Measurements from ENCODE around the gene CARD16. TPM values are rescaled to one million over a fixed set of nuclear protein-coding genes. Genes with fewer than 3 reads are reported as not detected.

Gene CARD16
- polyA plus RNA-seq, 2 of the 4 experiments (the other 2 are of a cell fraction), result not detected

DNA sequence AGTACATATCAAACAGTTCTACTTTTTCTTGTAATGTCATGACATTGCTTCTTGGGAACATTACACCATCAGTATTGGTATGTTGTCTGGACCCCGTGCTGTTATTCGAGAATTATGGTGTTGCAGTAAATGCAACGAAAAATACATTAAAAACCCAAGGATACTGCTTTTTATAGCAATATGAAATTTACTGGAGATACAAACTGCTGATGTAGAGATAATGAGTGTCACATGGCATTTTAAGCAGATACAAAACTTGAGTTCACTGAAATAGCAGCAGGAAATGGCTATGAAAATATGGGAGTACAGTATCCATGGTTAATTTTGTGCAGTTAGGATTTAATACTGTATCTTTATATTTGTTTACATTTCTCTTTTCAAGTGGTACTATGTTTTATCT is 7.4 kb upstream of the CARD16 start:
- ATAC-seq, result no peak
- no peak for FAIRE-seq
- WGBS (ENCODE audit: missing lambda C conversion rate), result 52% methylated on average over 3 of the region's 3 CpGs
- TF ChIP-seq ZFP36 (IDR thresholded peaks at IDR 0.05; ENCODE audit: borderline replicate concordance, partially characterized antibody) (no peak), MAZ (IDR thresholded peaks at IDR 0.05; ENCODE audit: borderline replicate concordance, low read depth, low read length) (no peak), MAX (IDR thresholded peaks at IDR 0.05) (no peak), FOSL2 (IDR thresholded peaks at IDR 0.05) (no peak), FOSL2 (CRISPR knock-in tag; IDR thresholded peaks at IDR 0.05) (no peak), GATA3 (IDR thresholded peaks at IDR 0.05; ENCODE audit: borderline replicate concordance) (no peak), BHLHE40 (IDR thresholded peaks at IDR 0.05; ENCODE audit: low read depth, low read length) (no peak), HES2 (IDR thresholded peaks at IDR 0.05) (no peak), ATOH8 (CRISPR knock-in tag; IDR thresholded peaks at IDR 0.05; ENCODE audit: low read depth) (no peak), SREBF2 (IDR thresholded peaks at IDR 0.05) (no peak), CHD4 (IDR thresholded peaks at IDR 0.05; ENCODE audit: borderline replicate concordance) (no peak), CBX8 (IDR thresholded peaks at IDR 0.05) (no peak), CTCF (IDR thresholded peaks at IDR 0.05) (no peak), POLR2A (IDR thresholded peaks at IDR 0.05; ENCODE audit: low read length) (no peak), MAFK (IDR thresholded peaks at IDR 0.05; ENCODE audit: partially characterized antibody) (no peak)
- Histone ChIP-seq H3K4me3 (no peak overlapping the region), H3K4me2 (no peak overlapping the region), H3K4me1 (peaks cover 6% of the 10 kb centered on the region), H3K9me3 (no peaks in the 10 kb centered on the region), H3K27ac (no peak overlapping the region)
- no peak for DNase-seq (ENCODE audit: low read depth in 1 of 2, low spot score in 1 of 2)
- POLR2A ChIA-PET, result no interaction called here
- CTCF ChIA-PET, result no interaction called here

DNA sequence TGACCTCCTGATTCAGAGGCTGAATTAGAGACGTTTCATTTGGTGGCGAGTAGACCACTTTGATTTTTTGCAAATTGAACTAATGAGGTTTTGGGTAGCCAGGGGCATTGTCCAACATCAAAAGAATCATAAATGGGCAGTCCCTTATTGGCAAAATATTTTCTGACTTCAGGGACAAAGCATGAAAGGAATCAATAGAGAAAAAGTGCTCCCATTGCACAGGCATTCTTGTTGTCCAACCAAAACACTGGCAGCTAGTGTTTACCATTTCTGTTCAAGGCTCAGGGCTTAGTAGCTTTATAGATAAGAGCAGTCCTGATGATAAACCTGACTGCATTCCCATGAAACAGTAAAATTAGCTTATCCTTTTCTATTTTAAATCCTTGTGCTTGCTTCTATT is 6.4 kb upstream of the CARD16 start:
- no peak for FAIRE-seq

GRCh38 chr11:105049481-105049880 is 4.3 kb upstream of the CARD16 start:
- ChIA-PET POLR2A (no interaction called here), CTCF (no interaction called here)
- ATAC-seq (no peak), DNase-seq (ENCODE audit: low read depth in 1 of 2, low spot score in 1 of 2) (no peak), FAIRE-seq (no peak)
- no peak overlapping the region for H3K4me2 ChIP-seq
- 88% methylated on average over 1 of the region's 1 CpG for WGBS (ENCODE audit: missing lambda C conversion rate)
- no peaks in the 10 kb centered on the region for H3K9me3 ChIP-seq
- no peak overlapping the region for H3K4me3 ChIP-seq
- TF ChIP-seq USF2 (IDR thresholded peaks at IDR 0.05) (no peak), EHF (CRISPR knock-in tag; IDR thresholded peaks at IDR 0.05) (no peak), FOXS1 (CRISPR knock-in tag; IDR thresholded peaks at IDR 0.05) (no peak), MYC (IDR thresholded peaks at IDR 0.05; ENCODE audit: borderline replicate concordance, low read length) (no peak), TP53 (CRISPR knock-in tag; IDR thresholded peaks at IDR 0.05) (no peak), JUNB (IDR thresholded peaks at IDR 0.05) (no peak), FOSB (CRISPR knock-in tag; IDR thresholded peaks at IDR 0.05) (no peak)
- TF ChIP-seq, protein P1, sequence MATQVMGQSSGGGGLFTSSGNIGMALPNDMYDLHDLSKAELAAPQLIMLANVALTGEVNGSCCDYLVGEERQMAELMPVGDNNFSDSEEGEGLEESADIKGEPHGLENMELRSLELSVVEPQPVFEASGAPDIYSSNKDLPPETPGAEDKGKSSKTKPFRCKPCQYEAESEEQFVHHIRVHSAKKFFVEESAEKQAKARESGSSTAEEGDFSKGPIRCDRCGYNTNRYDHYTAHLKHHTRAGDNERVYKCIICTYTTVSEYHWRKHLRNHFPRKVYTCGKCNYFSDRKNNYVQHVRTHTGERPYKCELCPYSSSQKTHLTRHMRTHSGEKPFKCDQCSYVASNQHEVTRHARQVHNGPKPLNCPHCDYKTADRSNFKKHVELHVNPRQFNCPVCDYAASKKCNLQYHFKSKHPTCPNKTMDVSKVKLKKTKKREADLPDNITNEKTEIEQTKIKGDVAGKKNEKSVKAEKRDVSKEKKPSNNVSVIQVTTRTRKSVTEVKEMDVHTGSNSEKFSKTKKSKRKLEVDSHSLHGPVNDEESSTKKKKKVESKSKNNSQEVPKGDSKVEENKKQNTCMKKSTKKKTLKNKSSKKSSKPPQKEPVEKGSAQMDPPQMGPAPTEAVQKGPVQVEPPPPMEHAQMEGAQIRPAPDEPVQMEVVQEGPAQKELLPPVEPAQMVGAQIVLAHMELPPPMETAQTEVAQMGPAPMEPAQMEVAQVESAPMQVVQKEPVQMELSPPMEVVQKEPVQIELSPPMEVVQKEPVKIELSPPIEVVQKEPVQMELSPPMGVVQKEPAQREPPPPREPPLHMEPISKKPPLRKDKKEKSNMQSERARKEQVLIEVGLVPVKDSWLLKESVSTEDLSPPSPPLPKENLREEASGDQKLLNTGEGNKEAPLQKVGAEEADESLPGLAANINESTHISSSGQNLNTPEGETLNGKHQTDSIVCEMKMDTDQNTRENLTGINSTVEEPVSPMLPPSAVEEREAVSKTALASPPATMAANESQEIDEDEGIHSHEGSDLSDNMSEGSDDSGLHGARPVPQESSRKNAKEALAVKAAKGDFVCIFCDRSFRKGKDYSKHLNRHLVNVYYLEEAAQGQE (IDR thresholded peaks at IDR 0.05), result no peak
- H3K4me1 ChIP-seq, result peaks cover 14% of the 10 kb centered on the region
- no peak overlapping the region; a peak in 1 of 6 replicates for H3K27ac ChIP-seq

More for the DNA sequence above, 6.4 kb upstream of the CARD16 start:
- no peak overlapping the region for H3K27ac ChIP-seq
- TF ChIP-seq HES2 (IDR thresholded peaks at IDR 0.05) (no peak), ESRRA (IDR thresholded peaks at IDR 0.05; ENCODE audit: borderline replicate concordance, low read length) (no peak), JUNB (IDR thresholded peaks at IDR 0.05) (no peak), ELK1 (IDR thresholded peaks at IDR 0.05; ENCODE audit: low read depth, low read length) (no peak), ZNF302 (CRISPR knock-in tag; IDR thresholded peaks at IDR 0.05) (no peak), MYC (IDR thresholded peaks at IDR 0.05; ENCODE audit: borderline replicate concordance, low read length) (no peak), FOXS1 (CRISPR knock-in tag; IDR thresholded peaks at IDR 0.05) (no peak), MAFK (IDR thresholded peaks at IDR 0.05; ENCODE audit: partially characterized antibody) (no peak)
- no peak overlapping the region for H3K4me3 ChIP-seq
- peaks cover 9% of the 10 kb centered on the region for H3K4me1 ChIP-seq
- ChIA-PET CTCF (no interaction called here), POLR2A (no interaction called here)
- 58% methylated on average over 2 of the region's 2 CpGs for WGBS (ENCODE audit: missing lambda C conversion rate)
- DNase-seq (ENCODE audit: low read depth in 1 of 2, low spot score in 1 of 2) (no peak), ATAC-seq (no peak)
- H3K4me2 ChIP-seq, result no peak overlapping the region
- no peaks in the 10 kb centered on the region for H3K9me3 ChIP-seq

All from A549 (cell line).